Cardiac muscle cell (in vitro differentiated cells and primary cell): Measurements from ENCODE around the gene ABCC4. TPM values are rescaled to one million over a fixed set of nuclear protein-coding genes. Genes with fewer than 3 reads are reported as not detected.

Experiments
- DNase-seq, 2 donors: peaks; one replicate each; pipeline versions ENCODE4 v3.0.0 to v3.0.0-alpha.2; 2010 to 2017; ENCODE audit warnings: low read depth in 1 of 2, low spot score in 1 of 2
- H3K27ac ChIP-seq: fragments of 200-600 bp; sonication (generic); 2 replicates; pipeline ENCODE4 v1.5.1; 2016
- H3K27me3 ChIP-seq: fragments of 200-600 bp; sonication (generic); 2 replicates; pipeline ENCODE4 v1.6.0; 2016; ENCODE audit warnings: control low read depth
- H3K36me3 ChIP-seq: fragments of 200-600 bp; sonication (generic); 2 replicates; pipeline ENCODE4 v1.5.1; 2016; ENCODE audit warnings: control low read depth
- H3K4me1 ChIP-seq: fragments of 200-600 bp; sonication (generic); 2 replicates; pipeline ENCODE4 v1.8.1; 2017; ENCODE audit warnings: low read depth, mild to moderate bottlenecking, mixed run types
- H3K4me3 ChIP-seq: fragments of 200-600 bp; sonication (generic); 2 replicates; pipeline ENCODE4 v1.5.1; 2016; ENCODE audit warnings: mild to moderate bottlenecking
- H3K9me3 ChIP-seq: fragments of 200-600 bp; sonication (generic); 2 replicates; pipeline ENCODE4 v1.5.1; 2017; ENCODE audit warnings: low read depth, mild to moderate bottlenecking, control low read depth
- CTCF ChIP-seq: IDR thresholded peaks from 2 replicates; pipeline ENCODE4 v1.5.1; 2012; ENCODE audit warnings: low read depth, mild to moderate bottlenecking, low read length
- polyA plus RNA-seq: library from polyadenylated mRNA; unstranded; fragments of >200 nt; fragmentation: Nextera tagmentation; extraction: Ambion mirVana; gene quantifications from 2 replicates; pipeline ENCODE4 v1.2.1, GENCODE V29; 2016
- total RNA-seq: library from RNA; depleted of rRNA; stranded (reverse); fragments of >200 nt; gene quantifications from 2 replicates; pipeline ENCODE4 v1.2.3, GENCODE V29; 2016

Gene ABCC4
- total and polyA plus RNA-seq, 2 experiments from 2014 or later: 1.6 to 5.0 TPM

GRCh38 chr13:95325485-95325884, 24.2 kb upstream of the ABCC4 start:
- Histone ChIP-seq H3K36me3 (no peaks in the 10 kb centered on the region), H3K27me3 (no peaks in the 10 kb centered on the region), H3K4me1 (no peaks in the 10 kb centered on the region), H3K4me3 (no peak overlapping the region), H3K9me3 (no peaks in the 10 kb centered on the region), H3K27ac (no peak overlapping the region)
- no peak for DNase-seq
- no peak for TF ChIP-seq CTCF

- no peak for DNase-seq
- TF ChIP-seq CTCF: no peak
- H3K4me1 ChIP-seq: no peaks in the 10 kb centered on the region
- H3K27ac ChIP-seq: no peak overlapping the region
- no peaks in the 10 kb centered on the region for H3K36me3 ChIP-seq
- no peaks in the 10 kb centered on the region for H3K9me3 ChIP-seq
- H3K4me3 ChIP-seq: no peak overlapping the region
- no peaks in the 10 kb centered on the region for H3K27me3 ChIP-seq
Measured at GRCh38 chr13:95323930-95324662, 22.8 kb upstream of the ABCC4 start.

DNA sequence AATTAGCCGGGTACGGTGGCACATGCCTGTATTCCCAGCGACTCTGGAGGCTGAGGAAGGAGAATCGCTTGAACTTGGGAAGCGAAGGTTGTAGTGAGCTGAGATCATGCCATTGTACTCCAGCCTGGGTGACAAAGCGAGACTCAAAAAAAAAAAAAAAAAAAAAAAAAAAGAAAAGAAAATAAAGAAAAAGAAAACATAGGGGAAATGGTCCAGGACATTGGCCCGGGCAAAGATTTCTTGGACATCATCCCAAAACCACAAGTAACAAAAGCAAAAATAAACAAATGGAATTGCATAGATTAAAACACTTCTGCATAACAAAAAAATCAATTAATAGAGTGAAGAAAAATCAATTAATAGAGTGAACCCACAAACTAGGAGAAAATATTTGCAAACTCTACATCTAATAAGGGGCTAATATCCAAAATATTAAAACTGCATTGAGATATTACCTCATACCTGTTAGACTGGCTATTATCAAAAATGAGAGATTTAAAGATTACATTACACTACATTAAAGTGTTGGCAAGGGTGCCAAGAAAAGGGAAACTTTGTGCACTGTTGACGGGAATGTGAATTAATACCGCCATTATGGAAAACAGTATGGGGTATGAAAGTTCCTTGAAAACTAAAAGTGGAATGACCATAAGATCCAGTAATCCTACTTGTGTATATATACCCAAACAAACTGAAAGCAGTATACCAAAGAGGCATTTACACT, 18.5 kb upstream of the ABCC4 start:
- no peaks in the 10 kb centered on the region for H3K9me3 ChIP-seq
- no peak for DNase-seq

GRCh38 chr13:95317039-95317989, 16.1 kb upstream of the ABCC4 start:
- DNase-seq: peak in 1 of 2 donors; percentile 86
- no peaks in the 10 kb centered on the region for H3K36me3 ChIP-seq
- no peaks in the 10 kb centered on the region for H3K4me1 ChIP-seq
- no peak overlapping the region for H3K27ac ChIP-seq
- no peak for TF ChIP-seq CTCF
- no peaks in the 10 kb centered on the region for H3K9me3 ChIP-seq
- H3K4me3 ChIP-seq: no peak overlapping the region
- H3K27me3 ChIP-seq: no peaks in the 10 kb centered on the region

More for the DNA sequence above, 18.5 kb upstream of the ABCC4 start:
- H3K4me1 ChIP-seq: no peaks in the 10 kb centered on the region
- H3K36me3 ChIP-seq: no peaks in the 10 kb centered on the region
- H3K27ac ChIP-seq: no peak overlapping the region
- no peak for TF ChIP-seq CTCF
- H3K27me3 ChIP-seq: no peaks in the 10 kb centered on the region
- no peak overlapping the region for H3K4me3 ChIP-seq

GRCh38 chr13:95315752-95316151, 14.5 kb upstream of the ABCC4 start:
- H3K9me3 ChIP-seq: no peaks in the 10 kb centered on the region
- no peaks in the 10 kb centered on the region for H3K27me3 ChIP-seq
- no peak for TF ChIP-seq CTCF
- H3K4me3 ChIP-seq: no peak overlapping the region
- H3K36me3 ChIP-seq: no peaks in the 10 kb centered on the region
- DNase-seq: no peak
- H3K27ac ChIP-seq: no peak overlapping the region
- H3K4me1 ChIP-seq: no peaks in the 10 kb centered on the region
